ENCODE data around the gene ZDHHC11B.
"Not testable (repeated sequence)": the region's sequence is repeated elsewhere in the genome, so short reads cannot be mapped to it uniquely, and the experiment has no call there.

Gene ZDHHC11B

GRCh38 chr5:766666-767431 lies 17.7 kb downstream of the ZDHHC11B start:
- no peak for FAIRE-seq

- no peak for FAIRE-seq
Observed at GRCh38 chr5:765948-766631, 18.4 kb downstream of the ZDHHC11B start.

- FAIRE-seq: no peak
Observed at GRCh38 chr5:763998-764781, 20.3 kb downstream of the ZDHHC11B start.

- no peak for FAIRE-seq
Observed at GRCh38 chr5:763397-763796, 21.1 kb downstream of the ZDHHC11B start.

GRCh38 chr5:762996-763395 lies 21.5 kb downstream of the ZDHHC11B start:
- not testable (repeated sequence) for FAIRE-seq

GRCh38 chr5:761854-762710 lies 22.4 kb downstream of the ZDHHC11B start:
- no peak for FAIRE-seq

GRCh38 chr5:761059-761771 lies 23.3 kb downstream of the ZDHHC11B start:
- FAIRE-seq: no peak

- FAIRE-seq: no peak
Observed at GRCh38 chr5:760363-761058, 24.0 kb downstream of the ZDHHC11B start.

- no peak for FAIRE-seq
Observed at GRCh38 chr5:759781-760362, 24.7 kb downstream of the ZDHHC11B start.

GRCh38 chr5:759111-759751 lies 25.3 kb downstream of the ZDHHC11B start:
- peak; percentile 85 for FAIRE-seq

GRCh38 chr5:758698-759053 lies 25.9 kb downstream of the ZDHHC11B start:
- no peak for FAIRE-seq

- no peak for FAIRE-seq
Observed at GRCh38 chr5:757931-758697, 26.4 kb downstream of the ZDHHC11B start.

GRCh38 chr5:757346-757930 lies 27.1 kb downstream of the ZDHHC11B start:
- FAIRE-seq: no peak

- no peak for FAIRE-seq
Observed at GRCh38 chr5:756865-757345, 27.6 kb downstream of the ZDHHC11B start.

- no peak for FAIRE-seq
Observed at GRCh38 chr5:756171-756570, 28.4 kb downstream of the ZDHHC11B start.

- FAIRE-seq: not testable (repeated sequence)
Observed at GRCh38 chr5:754143-754632, 30.3 kb downstream of the ZDHHC11B start.

GRCh38 chr5:753567-754142 lies 30.9 kb downstream of the ZDHHC11B start:
- FAIRE-seq: not testable (repeated sequence)

GRCh38 chr5:752532-753115 lies 31.9 kb downstream of the ZDHHC11B start:
- not testable (repeated sequence) for FAIRE-seq

Data from colon (tissue), 2 donors.